SU-DHL-6 (cell line): ENCODE results near the gene ARHGEF39.

Experiments used
- H2AFZ ChIP-seq: fragments of 200-600 bp; sonication (generic); 2 replicates; pipeline ENCODE4 v1.6.1; 2014; ENCODE audit warnings: low read depth, mild to moderate bottlenecking, moderate library complexity, mixed read lengths, antibody characterized with exemption, low read length; ENCODE audit not compliant: severe bottlenecking
- H3F3A ChIP-seq: fragments of 200-600 bp; shearing (Covaris generic); 2 replicates; pipeline ENCODE4 v1.6.0; 2016; ENCODE audit warnings: antibody characterized with exemption, mild to moderate bottlenecking; ENCODE audit not compliant: insufficient read depth
- H3K27ac ChIP-seq: fragments of 200-600 bp; sonication (generic); 2 replicates; pipeline ENCODE4 v1.5.1; 2016; ENCODE audit warnings: low read depth, mild to moderate bottlenecking, low read length, moderate library complexity, mixed read lengths
- H3K27me3 ChIP-seq: fragments of 200-600 bp; sonication (generic), shearing (Covaris generic); 2 replicates; pipeline ENCODE4 v1.6.0; 2014; ENCODE audit warnings: mild to moderate bottlenecking, low read length
- H3K36me3 ChIP-seq: fragments of 200-600 bp; sonication (generic); 2 replicates; pipeline ENCODE4 v1.6.1; 2014; ENCODE audit warnings: mild to moderate bottlenecking, low read length, mixed read lengths
- H3K4me2 ChIP-seq: fragments of 300-600, 200-600 bp; shearing (Covaris generic), sonication (generic); 2 replicates; pipeline ENCODE4 v1.6.0; 2014; ENCODE audit warnings: low read length, low read depth, mild to moderate bottlenecking; ENCODE audit not compliant: poor library complexity, severe bottlenecking
- H3K4me3 ChIP-seq: fragments of 200-600 bp; sonication (generic); 2 replicates; pipeline ENCODE4 v1.5.1; 2014; ENCODE audit warnings: antibody characterized with exemption, low read length, mild to moderate bottlenecking, mixed read lengths; ENCODE audit not compliant: insufficient read depth, poor library complexity, severe bottlenecking
- H3K79me2 ChIP-seq: fragments of 200-600 bp; sonication (generic); 2 replicates; pipeline ENCODE4 v1.6.1; 2014; ENCODE audit warnings: mild to moderate bottlenecking, low read length, moderate library complexity; ENCODE audit not compliant: insufficient read depth
- H3K9ac ChIP-seq: fragments of 200-600 bp; sonication (generic); 2 replicates; pipeline ENCODE4 v1.7.0; 2014; ENCODE audit warnings: mild to moderate bottlenecking, low read length
- H3K9me2 ChIP-seq: fragments of 200-600 bp; sonication (generic); replicated peaks from 2 replicates; pipeline ENCODE4 v1.6.1; 2014; ENCODE audit warnings: low read length; ENCODE audit not compliant: insufficient read depth
- H3K9me3 ChIP-seq: fragments of 200-600 bp; sonication (generic); 2 replicates; pipeline ENCODE4 v1.6.1; 2014; ENCODE audit warnings: low read length, mixed read lengths; ENCODE audit not compliant: insufficient read depth
- H4K20me1 ChIP-seq: fragments of 200-600 bp; sonication (generic); 2 replicates; pipeline ENCODE4 v1.6.1; 2014; ENCODE audit warnings: low read depth, mild to moderate bottlenecking, antibody characterized with exemption, low read length, moderate library complexity, mixed read lengths
- CTCF ChIP-seq: fragments of 200-600 bp; sonication (generic); IDR thresholded peaks from one replicate; pipeline ENCODE4 v1.5.1; 2017; ENCODE audit warnings: antibody characterized with exemption, mild to moderate bottlenecking, low read length, moderate library complexity; ENCODE audit not compliant: insufficient read depth, poor library complexity, severe bottlenecking
- EZH2phosphoT487 ChIP-seq: fragments of 200-600 bp; sonication (generic), shearing (Covaris generic); conservative IDR thresholded peaks from 2 replicates; pipeline ENCODE4 v1.6.1; 2018; ENCODE audit warnings: mild to moderate bottlenecking, antibody characterized with exemption, low read length, moderate library complexity, mixed read lengths

ARHGEF39 gene

GRCh38 chr9:35690294-35690613 is 25.3 kb upstream of the ARHGEF39 start:
- Histone ChIP-seq H3K4me2 (peak overlapping the region; percentile 38), H2AFZ (no peak overlapping the region), H3K79me2 (no peaks in the 10 kb centered on the region), H3K4me3 (peak overlapping the region; percentile 16), H3K9me3 (no peaks in the 10 kb centered on the region), H3K27me3 (no peaks in the 10 kb centered on the region), H3K36me3 (no peaks in the 10 kb centered on the region), H3K27ac (no peak overlapping the region), H3K9ac (peak overlapping the region; percentile 18; the same call in 1 of the 2 replicates), H3K9me2 (no peaks in the 10 kb centered on the region), H4K20me1 (no peaks in the 10 kb centered on the region), H3F3A (no peaks in the 10 kb centered on the region)
- TF ChIP-seq CTCF (no peak), EZH2phosphoT487 (no peak)

GRCh38 chr9:35689542-35690293 is 24.7 kb upstream of the ARHGEF39 start, which contains the start of gene TPM2:
TPM2 (minus strand) TSS chr9:35689925; CDS start chr9:35689817, 108 bp downstream.
- H3K36me3 ChIP-seq, result no peaks in the 10 kb centered on the region
- H3K27me3 ChIP-seq, result no peaks in the 10 kb centered on the region
- peak within 1 kb of the TSS; percentile 60 for H2AFZ ChIP-seq
- no peaks in the 10 kb centered on the region for H3K9me3 ChIP-seq
- H3K9ac ChIP-seq, result peak within 1 kb of the TSS; percentile 18; the same call in 1 of the 2 replicates
- no peaks in the 10 kb centered on the region for H3K9me2 ChIP-seq
- H4K20me1 ChIP-seq, result no peaks in the 10 kb centered on the region
- peak within 1 kb of the TSS; percentile 16 for H3K4me3 ChIP-seq
- H3F3A ChIP-seq, result no peaks in the 10 kb centered on the region
- no peak within 1 kb of the TSS for H3K27ac ChIP-seq
- no peaks in the 10 kb centered on the region for H3K79me2 ChIP-seq
- TF ChIP-seq EZH2phosphoT487, result no peak
- TF ChIP-seq CTCF, result no peak
- peak within 1 kb of the TSS; percentile 38 for H3K4me2 ChIP-seq

GRCh38 chr9:35688558-35689541 is 23.9 kb upstream of the ARHGEF39 start:
- no peaks in the 10 kb centered on the region for H4K20me1 ChIP-seq

More at GRCh38 chr9:35688558-35689541, 23.9 kb upstream of the ARHGEF39 start:
- no peak overlapping the region for H3K27ac ChIP-seq
- TF ChIP-seq EZH2phosphoT487 (no peak), CTCF (no peak)
- H3K79me2 ChIP-seq, result no peaks in the 10 kb centered on the region
- no peak overlapping the region for H3K4me3 ChIP-seq
- H3K4me2 ChIP-seq, result no peak overlapping the region
- H3K27me3 ChIP-seq, result no peaks in the 10 kb centered on the region
- H3K36me3 ChIP-seq, result no peaks in the 10 kb centered on the region
- H3K9me3 ChIP-seq, result no peaks in the 10 kb centered on the region
- no peaks in the 10 kb centered on the region for H3F3A ChIP-seq
- no peak overlapping the region for H3K9ac ChIP-seq
- H2AFZ ChIP-seq, result no peak overlapping the region
- no peaks in the 10 kb centered on the region for H3K9me2 ChIP-seq
